Heart left ventricle (tissue), 13 donors: Measurements from ENCODE around the gene PPP3R2.

ENCODE experiments used
- POLR2A ChIP-seq, 2 donors: fragments of 450-650 bp; IDR thresholded peaks; one replicate each; pipeline ENCODE4 v1.6.1; 2017; ENCODE audit warnings: antibody characterized with exemption in 2 of 2, mild to moderate bottlenecking in 2 of 2, moderate library complexity in 2 of 2
- TF ChIP-seq, protein P1 (sequence below), 12 donors: fragments of 200-600 bp; sonication (generic) in 4 of 12; IDR thresholded peaks; one replicate each; pipeline versions ENCODE4 v1.5.0 to v1.8.0; 2018 to 2022; ENCODE audit warnings: antibody characterized with exemption in 12 of 12, mild to moderate bottlenecking in 5 of 12
- donor health status: ischemic (EF 13 %, LVEDD 7.1; RV severe dilation, severe dysfunction).
- donor health status: DM: no; HTN: yes; CAD: no.
- donor health status: DM: no; HTN: no; CAD: no.
- donor health status: ischemic (EF 25% LVEDD 6.9; RV normal size, moderate dysfunction).
- donor health status: ischemic (EF 25% LVEDD 5.7; RV mildly dilated, moderate dysfunction).
- donor health status: ischemic (EF 35%, LVEDD 5.7; RV mildly dilated, moderate dysfunction).
- donor health status: nonischemic (EF 11% LVEDD 7.7; RV severe dilation, severe dysfunction).
- donor health status: DM: yes; HTN: yes; CAD: no.
- donor health status: PGD.
- donor health status: ischemic (EF 29% LVEDD 5.4; RV normal size, mild dysfunction).
- donor health status: nonischemic (EF 23%, LVEDD 6.1; RV moderate dilation, normal function).

DNA sequence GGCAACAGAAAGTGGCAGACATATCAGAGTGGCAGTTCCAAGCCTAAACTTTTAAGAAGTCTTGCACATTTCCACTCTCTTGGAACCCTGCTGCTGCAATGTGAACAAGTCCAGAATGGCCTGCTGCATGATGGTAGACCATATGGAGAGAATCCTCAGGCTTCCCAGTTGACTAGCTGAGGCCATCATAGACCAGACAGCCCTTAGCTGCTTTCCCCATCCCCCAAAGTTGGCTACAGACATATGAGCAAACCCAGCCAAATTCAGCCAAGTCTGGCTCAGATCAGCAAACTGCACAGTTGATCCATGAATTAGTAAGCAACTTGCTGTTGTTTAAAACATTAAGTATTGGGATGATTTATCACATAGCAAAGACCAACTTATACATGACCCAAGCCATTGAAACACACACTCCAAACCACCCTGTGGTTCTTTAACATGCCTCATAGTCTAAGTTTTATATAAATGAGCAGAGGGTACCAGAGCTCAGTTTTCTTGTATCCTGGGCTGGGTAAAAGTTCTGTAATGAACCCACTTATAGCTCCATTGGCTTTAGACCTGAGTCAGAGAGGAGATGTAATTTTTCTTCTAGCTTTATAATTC lies 19.9 kb downstream of the PPP3R2 start:
- TF ChIP-seq, protein P1, sequence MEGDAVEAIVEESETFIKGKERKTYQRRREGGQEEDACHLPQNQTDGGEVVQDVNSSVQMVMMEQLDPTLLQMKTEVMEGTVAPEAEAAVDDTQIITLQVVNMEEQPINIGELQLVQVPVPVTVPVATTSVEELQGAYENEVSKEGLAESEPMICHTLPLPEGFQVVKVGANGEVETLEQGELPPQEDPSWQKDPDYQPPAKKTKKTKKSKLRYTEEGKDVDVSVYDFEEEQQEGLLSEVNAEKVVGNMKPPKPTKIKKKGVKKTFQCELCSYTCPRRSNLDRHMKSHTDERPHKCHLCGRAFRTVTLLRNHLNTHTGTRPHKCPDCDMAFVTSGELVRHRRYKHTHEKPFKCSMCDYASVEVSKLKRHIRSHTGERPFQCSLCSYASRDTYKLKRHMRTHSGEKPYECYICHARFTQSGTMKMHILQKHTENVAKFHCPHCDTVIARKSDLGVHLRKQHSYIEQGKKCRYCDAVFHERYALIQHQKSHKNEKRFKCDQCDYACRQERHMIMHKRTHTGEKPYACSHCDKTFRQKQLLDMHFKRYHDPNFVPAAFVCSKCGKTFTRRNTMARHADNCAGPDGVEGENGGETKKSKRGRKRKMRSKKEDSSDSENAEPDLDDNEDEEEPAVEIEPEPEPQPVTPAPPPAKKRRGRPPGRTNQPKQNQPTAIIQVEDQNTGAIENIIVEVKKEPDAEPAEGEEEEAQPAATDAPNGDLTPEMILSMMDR (IDR thresholded peaks at IDR 0.05) = no peak
- TF ChIP-seq POLR2A (IDR thresholded peaks at IDR 0.05) = no peak
